ENCODE measurements around the gene CLCNKB. TPM values are rescaled to one million over a fixed set of nuclear protein-coding genes. Genes with fewer than 3 reads are reported as not detected.
A peak's percentile ranks its signal among the peaks of the same experiment; 100 is the strongest.

CLCNKB gene
- total and polyA plus RNA-seq, 2 of the 13 experiments (the other 11 are each of a cell fraction or from before 2014, with no cell fraction given): 0.04 TPM; not detected in 1

DNA sequence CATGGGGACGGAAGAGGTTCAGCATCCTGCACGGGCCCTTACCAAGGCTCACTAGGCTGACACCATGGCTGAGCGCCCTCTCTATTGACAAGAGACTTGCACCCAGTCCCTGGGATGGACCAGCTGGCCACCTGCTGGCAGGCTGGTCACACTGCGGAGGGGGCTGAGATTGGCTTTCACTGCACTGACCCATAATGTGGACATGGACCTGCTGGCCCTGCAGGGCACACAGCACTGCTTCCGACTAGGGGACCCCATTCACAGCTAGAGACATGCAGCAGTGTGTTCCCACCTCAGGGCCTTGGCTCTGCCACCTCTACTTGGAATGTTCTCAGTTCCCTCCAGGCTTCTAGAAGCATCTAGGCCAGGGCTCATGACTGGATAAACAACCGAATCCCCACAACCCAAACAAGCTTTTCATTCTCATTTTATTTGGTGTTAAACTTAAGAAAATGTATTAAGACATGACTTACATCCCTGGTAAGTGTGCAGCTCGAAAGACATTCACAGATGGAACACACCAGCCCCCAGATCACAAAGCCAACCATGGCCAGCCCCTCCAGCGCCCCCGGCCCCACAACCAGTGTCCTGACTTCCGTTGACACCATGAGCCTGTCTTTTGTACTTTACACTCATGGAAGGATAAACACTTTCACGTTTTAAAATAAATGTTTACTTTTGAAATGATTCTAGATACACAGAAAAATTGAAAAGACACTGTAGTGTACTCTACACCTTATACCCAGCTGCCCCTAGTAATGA is 48.8 kb upstream of the CLCNKB start (continued):
- TF ChIP-seq HNRNPLL (IDR thresholded peaks at IDR 0.05; ENCODE audit: low read depth, low read length, poor library complexity, severe bottlenecking) (no peak), ZNF333 (CRISPR knock-in tag; IDR thresholded peaks at IDR 0.05; ENCODE audit: borderline replicate concordance) (no peak), SUZ12 (IDR thresholded peaks at IDR 0.05; ENCODE audit: low read depth, low read length) (no peak), ZNF768 (CRISPR knock-in tag; IDR thresholded peaks at IDR 0.05) (peak; percentile 90; the same call in 1 of the 2 replicates), ZNF468 (CRISPR knock-in tag; IDR thresholded peaks at IDR 0.05) (no peak), SMC3 (IDR thresholded peaks at IDR 0.05; ENCODE audit: low read length) (peak; percentile 72), ZNF430 (CRISPR knock-in tag; IDR thresholded peaks at IDR 0.05) (0 out of 2 replicates have a peak, but pooled peaks have one; percentile 51), DR1 (CRISPR knock-in tag; IDR thresholded peaks at IDR 0.05) (no peak), THAP8 (CRISPR knock-in tag; IDR thresholded peaks at IDR 0.05; ENCODE audit: borderline replicate concordance) (no peak), FLYWCH1 (CRISPR knock-in tag; IDR thresholded peaks at IDR 0.05) (no peak), ZNF782 (CRISPR knock-in tag; IDR thresholded peaks at IDR 0.05; ENCODE audit: borderline replicate concordance) (no peak), ZNF879 (CRISPR knock-in tag; IDR thresholded peaks at IDR 0.05) (no peak), ZNF225 (CRISPR knock-in tag; IDR thresholded peaks at IDR 0.05) (no peak), POGK (CRISPR knock-in tag; conservative IDR thresholded peaks at IDR 0.05) (no peak), THRA (CRISPR knock-in tag; IDR thresholded peaks at IDR 0.05; ENCODE audit: borderline replicate concordance) (no peak), ARID4A (CRISPR knock-in tag; IDR thresholded peaks at IDR 0.05; ENCODE audit: borderline replicate concordance) (peak; percentile 56; the same call in 1 of the 2 replicates), TRIM24 (CRISPR knock-in tag; IDR thresholded peaks at IDR 0.05) (no peak), ASH2L (IDR thresholded peaks at IDR 0.05; ENCODE audit: insufficient read length, low read depth, low read length) (no peak)
- TF ChIP-seq, protein P1, sequence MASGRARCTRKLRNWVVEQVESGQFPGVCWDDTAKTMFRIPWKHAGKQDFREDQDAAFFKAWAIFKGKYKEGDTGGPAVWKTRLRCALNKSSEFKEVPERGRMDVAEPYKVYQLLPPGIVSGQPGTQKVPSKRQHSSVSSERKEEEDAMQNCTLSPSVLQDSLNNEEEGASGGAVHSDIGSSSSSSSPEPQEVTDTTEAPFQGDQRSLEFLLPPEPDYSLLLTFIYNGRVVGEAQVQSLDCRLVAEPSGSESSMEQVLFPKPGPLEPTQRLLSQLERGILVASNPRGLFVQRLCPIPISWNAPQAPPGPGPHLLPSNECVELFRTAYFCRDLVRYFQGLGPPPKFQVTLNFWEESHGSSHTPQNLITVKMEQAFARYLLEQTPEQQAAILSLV (CRISPR knock-in tag; IDR thresholded peaks at IDR 0.05; ENCODE audit: borderline replicate concordance): peak; percentile 83; the same call in 1 of the 2 replicates

All from HepG2 (cell line).